Measurements from ENCODE around the gene LTBP1.

Gene LTBP1

GRCh38 chr2:33372940-33373553 is 426.3 kb downstream of the LTBP1 start:
- H3K4me1 ChIP-seq (ENCODE audit: control insufficient read depth, insufficient read depth, low read length, poor library complexity, severe bottlenecking), result peaks cover 8% of the 10 kb centered on the region
- H3K4me3 ChIP-seq (ENCODE audit: extremely low read depth, insufficient read depth, low read length, poor library complexity, severe bottlenecking), result no peak overlapping the region
- H3K9me3 ChIP-seq (ENCODE audit: control insufficient read depth, low read length), result no peaks in the 10 kb centered on the region
- H3K27ac ChIP-seq (ENCODE audit: low read depth, low read length, severe bottlenecking), result no peak overlapping the region
- WGBS, 2 experiments (ENCODE audit: insufficient coverage in 2 of 2), result 16 to 20% methylated on average over 3 to 4 of the region's 5 CpGs
- H3K36me3 ChIP-seq (ENCODE audit: control insufficient read depth, insufficient read depth, low read length), result no peaks in the 10 kb centered on the region

DNA sequence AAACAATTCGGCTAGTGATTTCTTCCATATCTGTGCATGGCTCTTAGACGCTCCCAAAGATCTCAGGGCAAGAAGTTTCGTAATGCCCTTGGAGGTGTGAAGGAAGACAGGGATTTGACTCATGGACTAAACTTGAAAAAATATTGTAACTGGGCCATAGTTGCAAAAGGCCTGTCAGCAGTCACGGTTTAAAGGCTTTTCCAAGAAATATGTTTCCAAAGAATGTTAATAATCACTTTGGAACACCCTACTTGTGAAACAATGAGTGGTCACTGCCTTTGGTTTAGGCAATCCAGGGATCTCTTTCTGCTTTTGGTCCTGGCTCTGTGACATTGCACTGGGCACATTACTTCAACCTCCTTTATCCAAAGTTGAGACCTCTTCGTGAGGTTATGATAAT is 427.2 kb downstream of the LTBP1 start:
- 94 to 96% methylated on average over 4 of the region's 5 CpGs for WGBS, 2 experiments (ENCODE audit: insufficient coverage in 2 of 2)
- Histone ChIP-seq H3K27ac (ENCODE audit: low read depth, low read length, severe bottlenecking) (no peak overlapping the region), H3K4me3 (ENCODE audit: extremely low read depth, insufficient read depth, low read length, poor library complexity, severe bottlenecking) (no peak overlapping the region), H3K9me3 (ENCODE audit: control insufficient read depth, low read length) (no peaks in the 10 kb centered on the region), H3K4me1 (ENCODE audit: control insufficient read depth, insufficient read depth, low read length, poor library complexity, severe bottlenecking) (peaks cover 8% of the 10 kb centered on the region), H3K36me3 (ENCODE audit: control insufficient read depth, insufficient read depth, low read length) (no peaks in the 10 kb centered on the region)

GRCh38 chr2:33375054-33375453 is 428.3 kb downstream of the LTBP1 start:
- H3K36me3 ChIP-seq (ENCODE audit: control insufficient read depth, insufficient read depth, low read length), result no peaks in the 10 kb centered on the region
- peaks cover 8% of the 10 kb centered on the region for H3K4me1 ChIP-seq (ENCODE audit: control insufficient read depth, insufficient read depth, low read length, poor library complexity, severe bottlenecking)
- 91 to 95% methylated on average over 4 to 5 of the region's 7 CpGs for WGBS, 2 experiments (ENCODE audit: insufficient coverage in 2 of 2)
- no peak overlapping the region for H3K4me3 ChIP-seq (ENCODE audit: extremely low read depth, insufficient read depth, low read length, poor library complexity, severe bottlenecking)
- no peak overlapping the region for H3K27ac ChIP-seq (ENCODE audit: low read depth, low read length, severe bottlenecking)
- no peaks in the 10 kb centered on the region for H3K9me3 ChIP-seq (ENCODE audit: control insufficient read depth, low read length)

GRCh38 chr2:33377048-33377447 is 430.3 kb downstream of the LTBP1 start:
- Histone ChIP-seq H3K4me3 (ENCODE audit: extremely low read depth, insufficient read depth, low read length, poor library complexity, severe bottlenecking) (no peak overlapping the region), H3K36me3 (ENCODE audit: control insufficient read depth, insufficient read depth, low read length) (no peaks in the 10 kb centered on the region), H3K27ac (ENCODE audit: low read depth, low read length, severe bottlenecking) (no peak overlapping the region), H3K4me1 (ENCODE audit: control insufficient read depth, insufficient read depth, low read length, poor library complexity, severe bottlenecking) (peaks cover 8% of the 10 kb centered on the region), H3K9me3 (ENCODE audit: control insufficient read depth, low read length) (no peaks in the 10 kb centered on the region)
- 94 to 100% methylated on average over 1 to 4 of the region's 6 CpGs for WGBS, 2 experiments (ENCODE audit: insufficient coverage in 2 of 2)

DNA sequence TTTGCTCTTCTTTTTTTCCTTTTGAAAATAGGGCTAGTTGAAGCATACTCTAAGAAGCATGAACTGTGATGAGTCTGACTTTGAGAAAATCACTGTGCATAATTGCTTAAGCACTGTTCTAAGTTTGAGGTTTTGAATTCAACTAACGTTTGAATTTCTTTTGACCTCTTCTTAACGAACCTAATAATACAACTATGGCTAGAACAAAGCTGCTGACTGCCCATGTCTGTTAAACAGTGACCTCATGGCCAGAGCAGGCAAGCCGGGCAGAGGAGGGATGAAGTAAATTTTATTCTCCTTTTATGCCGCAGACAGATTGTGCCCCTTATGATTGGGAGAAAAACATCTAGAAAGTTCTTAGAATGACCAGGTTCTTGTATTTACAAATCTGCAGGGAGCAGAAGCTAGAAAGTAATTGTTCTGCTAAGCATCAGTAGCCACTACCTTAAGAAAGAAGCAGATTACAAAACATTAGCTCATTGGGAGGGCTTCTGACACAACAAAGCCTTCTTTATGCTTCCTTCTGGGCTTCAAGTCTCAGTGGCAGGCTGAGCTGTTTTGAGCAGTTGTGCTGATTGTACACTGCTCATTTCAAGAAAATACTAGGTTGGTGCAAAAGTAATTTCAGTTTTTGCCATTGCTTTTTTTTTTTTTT is 431.9 kb downstream of the LTBP1 start:
- Histone ChIP-seq H3K4me3 (ENCODE audit: extremely low read depth, insufficient read depth, low read length, poor library complexity, severe bottlenecking) (no peak overlapping the region), H3K4me1 (ENCODE audit: control insufficient read depth, insufficient read depth, low read length, poor library complexity, severe bottlenecking) (peaks cover 8% of the 10 kb centered on the region), H3K36me3 (ENCODE audit: control insufficient read depth, insufficient read depth, low read length) (no peaks in the 10 kb centered on the region), H3K9me3 (ENCODE audit: control insufficient read depth, low read length) (no peaks in the 10 kb centered on the region), H3K27ac (ENCODE audit: low read depth, low read length, severe bottlenecking) (peak overlapping the region; percentile 54)
- 78 to 100% methylated on average over 1 to 4 of the region's 4 CpGs for whole genome bisulfite sequencing, 2 experiments (ENCODE audit: insufficient coverage in 2 of 2)

- Histone ChIP-seq H3K27ac (ENCODE audit: low read depth, low read length, severe bottlenecking) (no peak overlapping the region), H3K4me3 (ENCODE audit: extremely low read depth, insufficient read depth, low read length, poor library complexity, severe bottlenecking) (no peak overlapping the region), H3K9me3 (ENCODE audit: control insufficient read depth, low read length) (no peaks in the 10 kb centered on the region), H3K4me1 (ENCODE audit: control insufficient read depth, insufficient read depth, low read length, poor library complexity, severe bottlenecking) (peaks cover 8% of the 10 kb centered on the region), H3K36me3 (ENCODE audit: control insufficient read depth, insufficient read depth, low read length) (no peaks in the 10 kb centered on the region)
- WGBS, 2 experiments (ENCODE audit: insufficient coverage in 2 of 2), result 53 to 88% methylated on average over 3 to 4 of the region's 8 CpGs
These were observed 433.4 kb downstream of the LTBP1 start for GRCh38 chr2:33380001-33380609.

GRCh38 chr2:33380719-33381118 is 434.0 kb downstream of the LTBP1 start:
- no CpG with 5 or more reads among the region's 2 CpGs for WGBS, 2 experiments (ENCODE audit: insufficient coverage in 2 of 2)
- Histone ChIP-seq H3K36me3 (ENCODE audit: control insufficient read depth, insufficient read depth, low read length) (no peaks in the 10 kb centered on the region), H3K4me3 (ENCODE audit: extremely low read depth, insufficient read depth, low read length, poor library complexity, severe bottlenecking) (no peak overlapping the region), H3K9me3 (ENCODE audit: control insufficient read depth, low read length) (no peaks in the 10 kb centered on the region), H3K27ac (ENCODE audit: low read depth, low read length, severe bottlenecking) (no peak overlapping the region), H3K4me1 (ENCODE audit: control insufficient read depth, insufficient read depth, low read length, poor library complexity, severe bottlenecking) (peaks cover 8% of the 10 kb centered on the region)

GRCh38 chr2:33381301-33381858 is 434.6 kb downstream of the LTBP1 start:
- H3K9me3 ChIP-seq (ENCODE audit: control insufficient read depth, low read length), result no peaks in the 10 kb centered on the region
- no peak overlapping the region for H3K4me3 ChIP-seq (ENCODE audit: extremely low read depth, insufficient read depth, low read length, poor library complexity, severe bottlenecking)
- no peak overlapping the region for H3K27ac ChIP-seq (ENCODE audit: low read depth, low read length, severe bottlenecking)
- WGBS, 2 experiments (ENCODE audit: insufficient coverage in 2 of 2), result 100% methylated on average over 2 of the region's 4 CpGs
- H3K36me3 ChIP-seq (ENCODE audit: control insufficient read depth, insufficient read depth, low read length), result no peaks in the 10 kb centered on the region
- peaks cover 8% of the 10 kb centered on the region for H3K4me1 ChIP-seq (ENCODE audit: control insufficient read depth, insufficient read depth, low read length, poor library complexity, severe bottlenecking)

DNA sequence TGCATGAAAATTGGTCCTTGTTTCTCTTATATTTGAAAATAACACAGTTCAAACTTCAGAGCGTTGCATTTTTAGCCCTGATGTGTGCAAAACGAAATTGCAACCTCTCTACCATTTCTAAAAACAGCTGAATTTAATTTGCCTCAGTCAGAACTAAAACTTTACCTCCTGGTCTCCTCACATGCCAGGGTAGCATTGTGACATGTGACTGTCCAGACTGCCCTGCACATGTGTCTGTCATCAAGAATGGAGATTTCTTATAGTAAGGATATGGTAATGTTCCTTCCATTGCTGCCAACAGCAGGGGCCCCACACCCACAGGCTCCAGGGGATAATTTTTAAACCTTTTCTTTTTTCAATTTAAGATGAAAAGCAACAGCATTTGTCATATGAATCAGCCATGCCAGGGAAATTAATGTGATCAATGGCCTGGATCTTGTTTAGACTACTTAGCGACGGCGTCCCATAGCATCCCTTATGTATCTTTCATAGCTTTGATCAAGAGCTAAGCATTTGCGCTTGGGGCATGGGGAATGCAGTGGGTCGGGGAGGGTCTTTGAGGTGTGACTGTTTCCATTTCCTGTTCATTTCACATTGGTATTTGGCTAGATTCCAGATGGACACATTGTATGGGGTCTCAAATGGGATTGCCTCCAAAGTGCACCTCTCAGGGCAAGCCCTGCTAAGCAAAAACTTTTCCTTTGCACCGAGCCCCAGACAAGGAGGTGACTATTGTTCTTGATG is 437.3 kb downstream of the LTBP1 start:
- no peaks in the 10 kb centered on the region for H3K9me3 ChIP-seq (ENCODE audit: control insufficient read depth, low read length)
- H3K36me3 ChIP-seq (ENCODE audit: control insufficient read depth, insufficient read depth, low read length), result no peaks in the 10 kb centered on the region
- no peak overlapping the region for H3K27ac ChIP-seq (ENCODE audit: low read depth, low read length, severe bottlenecking)
- no peak overlapping the region for H3K4me3 ChIP-seq (ENCODE audit: extremely low read depth, insufficient read depth, low read length, poor library complexity, severe bottlenecking)
- H3K4me1 ChIP-seq (ENCODE audit: control insufficient read depth, insufficient read depth, low read length, poor library complexity, severe bottlenecking), result no peaks in the 10 kb centered on the region
- WGBS, 2 experiments (ENCODE audit: insufficient coverage in 2 of 2), result 95 to 100% methylated on average over 1 to 5 of the region's 8 CpGs

- Histone ChIP-seq H3K9me3 (ENCODE audit: control insufficient read depth, low read length) (no peaks in the 10 kb centered on the region), H3K36me3 (ENCODE audit: control insufficient read depth, insufficient read depth, low read length) (peaks cover 4% of the 10 kb centered on the region), H3K27ac (ENCODE audit: low read depth, low read length, severe bottlenecking) (no peak overlapping the region), H3K4me3 (ENCODE audit: extremely low read depth, insufficient read depth, low read length, poor library complexity, severe bottlenecking) (no peak overlapping the region), H3K4me1 (ENCODE audit: control insufficient read depth, insufficient read depth, low read length, poor library complexity, severe bottlenecking) (no peaks in the 10 kb centered on the region)
- 85 to 90% methylated on average over 2 of the region's 2 CpGs for WGBS, 2 experiments (ENCODE audit: insufficient coverage in 2 of 2)
These were observed 437.8 kb downstream of the LTBP1 start for GRCh38 chr2:33384599-33384961.

Data from mesodermal cell (in vitro differentiated cells).